HG03432 (cell line): ENCODE data around the gene FAIM2.
"Not testable (repeated sequence)": the region's sequence is repeated elsewhere in the genome, so short reads cannot be mapped to it uniquely, and the experiment has no call there.

Experiments used
- ATAC-seq: cut with Tn5 transposase; IDR thresholded peaks from one replicate; pipeline ENCODE4 v1.9.1; 2021; ENCODE audit warnings: mild to moderate bottlenecking, moderate library complexity; ENCODE audit not compliant: unreplicated experiment

The FAIM2 gene

DNA sequence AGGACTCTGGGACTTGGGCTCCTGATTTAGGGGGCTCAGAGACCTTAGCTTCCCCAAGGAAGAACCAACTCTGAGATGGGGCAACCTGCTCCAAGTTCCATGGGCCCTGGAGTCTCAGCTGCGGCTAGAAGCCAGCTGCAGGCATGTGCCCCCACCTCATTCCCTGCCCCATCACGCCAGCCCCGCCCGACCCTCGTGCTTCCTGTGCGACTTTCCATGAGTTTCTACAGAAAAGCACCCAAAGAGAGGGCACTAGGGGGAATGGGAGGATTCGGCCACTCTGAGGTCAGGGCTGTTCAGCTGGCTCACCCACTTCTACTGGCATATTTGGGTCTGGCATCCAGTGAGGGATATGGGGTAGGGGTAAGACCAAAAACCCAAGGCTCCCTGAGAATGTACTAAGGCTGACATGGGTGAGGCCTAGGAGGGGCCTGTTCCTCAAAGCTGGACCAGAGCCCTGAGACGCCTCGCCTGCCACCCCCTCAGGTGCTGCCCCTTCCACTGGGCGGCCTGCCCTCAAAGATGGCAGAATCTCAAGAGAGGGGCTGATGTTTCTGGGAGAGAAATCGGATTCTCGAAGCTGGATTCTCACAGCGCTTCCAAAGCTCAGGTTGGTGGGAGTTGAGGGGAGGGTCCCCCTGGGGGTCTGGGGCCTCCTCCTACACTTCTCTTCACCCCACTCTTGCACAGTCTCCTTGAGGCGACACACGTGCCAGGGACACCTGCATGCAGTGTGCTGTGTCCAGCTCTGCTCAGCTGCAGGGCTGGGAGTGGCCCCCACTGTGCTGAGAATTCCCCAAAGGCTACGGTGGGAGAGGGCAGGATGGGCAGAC is 22.1 kb downstream of the FAIM2 start:
- no peak for ATAC-seq

- no peak for ATAC-seq
These were observed 22.8 kb downstream of the FAIM2 start for GRCh38 chr12:49880756-49881414.

- not testable (repeated sequence) for ATAC-seq
These were observed 24.6 kb downstream of the FAIM2 start for GRCh38 chr12:49879065-49879464.

- no peak for ATAC-seq
These were observed 25.7 kb downstream of the FAIM2 start for GRCh38 chr12:49878021-49878420.

- no peak for ATAC-seq
These were observed 26.6 kb downstream of the FAIM2 start for GRCh38 chr12:49877066-49877465.

DNA sequence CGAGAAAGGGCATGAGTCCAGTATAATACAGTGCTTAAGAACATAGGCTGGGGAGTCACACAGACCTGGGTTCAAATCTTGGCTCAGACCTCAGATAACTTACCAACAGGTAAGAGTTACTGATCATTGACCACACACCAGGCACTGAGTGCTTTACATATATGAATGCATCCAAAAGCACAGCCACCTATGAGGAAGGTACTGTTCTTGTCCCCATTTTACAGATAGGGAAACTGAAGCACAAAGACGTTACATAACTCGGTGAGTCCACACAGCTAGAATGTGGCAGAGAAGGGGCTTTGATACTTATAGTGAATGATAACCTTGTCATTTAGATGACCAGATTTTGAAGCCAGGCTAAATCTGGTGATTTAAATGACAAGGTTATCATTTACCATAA is 27.6 kb downstream of the FAIM2 start:
- no peak for ATAC-seq

GRCh38 chr12:49875115-49875720 is 28.5 kb downstream of the FAIM2 start:
- no peak for ATAC-seq

- no peak for ATAC-seq
These were observed 29.4 kb downstream of the FAIM2 start for GRCh38 chr12:49874142-49874897.

DNA sequence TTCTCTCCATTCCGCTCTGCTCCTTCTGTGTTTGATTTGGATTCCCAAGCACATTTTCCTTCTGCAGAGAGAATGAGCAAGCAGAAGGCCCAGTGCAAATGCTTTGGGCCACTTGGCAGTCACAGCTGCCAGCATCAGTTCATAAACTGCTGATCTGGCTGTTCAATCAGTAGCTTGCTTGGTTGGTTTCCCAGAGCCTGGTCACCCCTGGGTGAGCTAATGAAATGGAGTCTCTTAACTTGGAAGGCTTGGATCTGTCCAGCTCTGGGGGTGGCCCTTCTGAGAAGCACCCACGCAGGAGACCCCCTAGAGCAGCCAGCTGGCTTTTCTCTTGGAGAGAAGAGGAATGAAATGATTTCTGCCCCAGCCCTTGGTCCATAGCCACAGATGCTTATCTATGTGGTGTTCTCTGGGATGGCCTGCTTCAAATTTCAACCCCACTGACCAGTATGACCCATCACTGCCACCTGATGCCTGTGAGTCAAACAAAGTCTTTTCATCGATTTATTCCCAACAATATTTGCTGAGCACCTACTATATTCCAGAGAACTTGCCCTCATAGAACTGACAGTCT is 30.3 kb downstream of the FAIM2 start:
- ATAC-seq, result no peak

DNA sequence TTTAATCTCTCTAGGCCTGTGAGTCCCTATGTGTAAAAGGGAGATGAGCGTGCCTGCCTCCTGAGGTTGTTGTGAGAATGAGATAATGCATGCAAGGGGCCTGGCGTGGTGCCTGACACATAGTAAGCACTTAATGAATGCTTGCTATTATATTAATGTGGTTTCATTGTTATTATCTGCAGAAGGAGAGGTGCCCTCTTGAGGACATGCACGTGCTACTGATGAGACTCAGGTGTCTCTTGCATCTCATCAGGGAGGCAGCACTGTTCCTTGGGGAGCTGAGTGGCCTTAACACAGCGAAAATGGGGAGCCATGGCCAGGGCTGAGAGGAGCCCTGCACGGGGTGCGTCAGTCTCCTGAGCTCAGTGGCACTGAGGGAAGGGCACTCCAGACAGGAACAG is 30.9 kb downstream of the FAIM2 start:
- no peak for ATAC-seq

GRCh38 chr12:49872381-49872780 is 31.3 kb downstream of the FAIM2 start:
- ATAC-seq, result no peak

- not testable (repeated sequence) for ATAC-seq
These were observed 31.9 kb downstream of the FAIM2 start for GRCh38 chr12:49871811-49872251.

DNA sequence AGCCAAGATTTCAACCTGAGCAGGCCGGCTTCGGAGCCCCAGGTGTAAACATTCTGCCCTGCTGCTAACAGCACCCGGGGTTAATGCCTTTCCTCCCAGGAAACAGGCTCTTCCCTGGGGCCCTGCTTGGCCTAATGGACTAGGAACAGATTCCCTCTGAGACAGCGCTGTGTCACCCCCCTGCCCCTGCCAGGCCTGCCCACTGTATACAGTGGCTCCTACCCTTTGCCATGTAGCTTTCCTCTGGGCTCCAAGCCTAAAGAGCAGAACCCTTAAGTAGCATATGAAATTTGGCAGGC is 32.5 kb downstream of the FAIM2 start:
- no peak for ATAC-seq

- ATAC-seq, result no peak
These were observed 33.0 kb downstream of the FAIM2 start for GRCh38 chr12:49870501-49871262.

GRCh38 chr12:49869816-49870500 is 33.7 kb downstream of the FAIM2 start:
- no peak for ATAC-seq

DNA sequence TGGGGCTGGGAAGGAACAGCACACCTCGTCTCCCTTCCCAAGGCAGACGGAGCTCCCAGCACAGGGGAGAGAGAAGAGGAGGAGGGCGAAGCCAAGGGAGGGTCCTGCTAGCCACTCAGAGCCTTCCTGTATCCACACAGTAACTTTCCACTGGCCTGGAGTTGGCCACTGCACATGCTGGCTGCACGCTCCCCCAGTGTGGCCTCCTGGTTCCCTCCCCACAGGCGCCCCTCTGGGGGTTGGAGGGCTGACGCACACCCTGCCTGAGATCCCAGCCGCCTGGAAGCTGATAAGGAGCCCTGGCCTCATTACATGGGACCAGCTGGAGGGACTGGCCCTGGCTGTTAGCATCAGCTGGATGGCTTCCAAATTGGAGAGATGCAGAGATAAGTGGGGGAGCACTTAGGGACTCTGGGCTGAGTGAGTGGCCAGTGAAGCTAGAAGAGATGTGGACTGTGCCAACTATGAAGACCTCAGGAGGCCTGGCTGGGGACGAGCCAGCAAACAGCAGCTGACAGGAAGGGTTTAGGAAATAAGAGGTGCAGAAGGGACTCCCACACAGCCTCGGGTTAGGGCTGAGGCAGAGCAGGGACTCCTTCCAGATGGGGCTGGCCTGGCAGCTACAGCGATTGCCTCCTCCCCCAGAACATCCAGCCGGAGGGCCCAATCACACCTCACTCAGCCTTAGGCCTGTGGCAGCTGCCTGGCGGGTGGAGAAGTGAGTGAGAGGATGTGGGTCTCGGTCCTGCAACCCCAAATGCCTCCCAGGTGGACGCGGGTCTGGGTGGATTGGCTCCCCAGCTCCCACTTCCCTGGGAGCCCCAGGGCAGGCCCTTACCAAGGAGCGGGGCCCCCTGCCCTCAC is 34.5 kb downstream of the FAIM2 start:
- ATAC-seq, result no peak

DNA sequence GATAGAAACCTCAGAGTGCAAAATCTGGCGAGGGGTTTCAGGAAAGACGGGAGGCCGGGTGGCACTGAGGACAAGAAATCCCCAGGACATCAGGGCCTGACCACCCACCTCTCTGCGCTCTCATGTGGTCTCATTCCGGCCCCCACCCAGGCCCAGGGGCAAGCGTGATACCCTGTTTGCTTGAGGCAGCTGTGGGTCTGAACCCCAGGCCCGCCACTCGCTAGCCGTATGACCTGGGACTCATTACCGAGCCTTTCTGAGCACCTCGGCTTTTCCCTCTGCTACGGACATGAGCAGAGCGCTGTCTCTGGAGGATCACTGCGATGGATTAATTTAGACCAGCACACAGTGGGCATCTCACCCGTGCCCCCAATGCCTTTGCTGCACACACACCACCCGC is 35.3 kb downstream of the FAIM2 start:
- ATAC-seq, result no peak

DNA sequence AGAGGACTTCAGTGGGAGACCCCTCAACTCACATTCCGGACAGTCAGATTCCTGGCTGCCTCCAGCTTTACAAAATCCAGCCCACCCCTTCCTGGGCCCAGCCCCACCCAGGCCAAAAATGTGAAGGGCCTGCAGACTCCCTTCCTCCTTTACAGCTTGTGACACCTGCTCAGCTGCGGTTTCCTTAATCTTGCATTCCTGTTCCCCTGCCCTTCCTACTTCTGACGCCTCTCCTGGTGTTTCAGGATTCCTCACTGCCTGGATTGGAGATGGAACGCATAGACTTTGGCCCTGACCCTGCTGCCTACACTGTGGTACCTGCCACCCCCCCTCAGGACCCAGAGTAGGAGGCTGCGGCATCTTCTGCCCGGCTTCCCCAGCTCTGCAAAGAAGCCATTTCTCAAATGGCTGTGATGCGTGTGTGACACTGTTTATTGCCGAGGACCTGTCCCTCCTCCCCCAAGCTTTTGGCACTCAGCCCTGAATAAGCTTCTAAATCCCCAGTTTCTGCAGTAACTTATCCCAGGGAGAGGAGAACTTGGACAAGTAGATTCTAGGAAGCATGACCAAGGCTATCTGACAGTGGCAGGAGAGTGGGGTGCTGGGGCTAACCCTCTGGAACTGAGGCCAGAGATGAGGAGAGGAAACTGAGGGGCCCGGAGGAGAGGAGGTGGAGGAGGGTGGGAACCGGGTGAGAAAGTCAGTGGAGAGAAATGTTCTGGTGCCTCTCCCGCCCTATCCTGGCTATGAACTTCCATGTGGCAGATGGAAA is 35.9 kb downstream of the FAIM2 start:
- ATAC-seq, result no peak
